ENCODE measurements around the gene RASSF10.
A peak's percentile ranks its signal among the peaks of the same experiment; 100 is the strongest.

RASSF10 gene

GRCh38 chr11:12979928-12980689 lies 29.0 kb upstream of the RASSF10 start:
- no peaks in the 10 kb centered on the region for H3K27me3 ChIP-seq (ENCODE audit: insufficient read depth, poor library complexity, severe bottlenecking)
- peak; percentile 44 to 53 for DNase-seq (ENCODE audit: low read depth in 1 of 2, low spot score in 1 of 2)
- peak overlapping the region; percentile 49 for H3K27ac ChIP-seq (replicated peaks)
- TF ChIP-seq REST (IDR thresholded peaks at IDR 0.05; ENCODE audit: insufficient replicate concordance, low read depth) (no peak), SPI1 (IDR thresholded peaks at IDR 0.05; ENCODE audit: borderline replicate concordance, low read depth) (peak; percentile 52; the same call in 1 of the 2 replicates)
- H3K4me3 ChIP-seq (replicated peaks; ENCODE audit: insufficient read depth, low read length), result no peak overlapping the region

- DNase-seq (ENCODE audit: low read depth in 1 of 2, low spot score in 1 of 2), result no peak
- TF ChIP-seq CTCF (IDR thresholded peaks at IDR 0.05; ENCODE audit: insufficient read depth, low read length) (no peak), SPI1 (IDR thresholded peaks at IDR 0.05; ENCODE audit: borderline replicate concordance, low read depth) (no peak), REST (IDR thresholded peaks at IDR 0.05; ENCODE audit: insufficient replicate concordance, low read depth) (no peak), POLR2AphosphoS5 (IDR thresholded peaks at IDR 0.05; ENCODE audit: low read depth) (no peak), GABPA (IDR thresholded peaks at IDR 0.05; ENCODE audit: low read depth) (no peak)
- Histone ChIP-seq H3K4me3 (replicated peaks; ENCODE audit: insufficient read depth, low read length) (no peak overlapping the region), H3K27me3 (ENCODE audit: insufficient read depth, poor library complexity, severe bottlenecking) (no peaks in the 10 kb centered on the region), H3K27ac (replicated peaks) (no peak overlapping the region)
Observed at GRCh38 chr11:12981676-12982522, 27.2 kb upstream of the RASSF10 start.

GRCh38 chr11:12983336-12983735 lies 25.8 kb upstream of the RASSF10 start:
- Histone ChIP-seq H3K27ac (replicated peaks) (no peak overlapping the region), H3K27me3 (ENCODE audit: insufficient read depth, poor library complexity, severe bottlenecking) (no peaks in the 10 kb centered on the region), H3K4me3 (replicated peaks; ENCODE audit: insufficient read depth, low read length) (no peak overlapping the region)
- DNase-seq (ENCODE audit: low read depth in 1 of 2, low spot score in 1 of 2), result no peak
- TF ChIP-seq GABPA (IDR thresholded peaks at IDR 0.05; ENCODE audit: low read depth) (no peak), CTCF (IDR thresholded peaks at IDR 0.05; ENCODE audit: insufficient read depth, low read length) (no peak), POLR2AphosphoS5 (IDR thresholded peaks at IDR 0.05; ENCODE audit: low read depth) (no peak), REST (IDR thresholded peaks at IDR 0.05; ENCODE audit: insufficient replicate concordance, low read depth) (no peak), SPI1 (IDR thresholded peaks at IDR 0.05; ENCODE audit: borderline replicate concordance, low read depth) (no peak)
